Measurements from ENCODE around the gene NEO1.

Gene NEO1

DNA sequence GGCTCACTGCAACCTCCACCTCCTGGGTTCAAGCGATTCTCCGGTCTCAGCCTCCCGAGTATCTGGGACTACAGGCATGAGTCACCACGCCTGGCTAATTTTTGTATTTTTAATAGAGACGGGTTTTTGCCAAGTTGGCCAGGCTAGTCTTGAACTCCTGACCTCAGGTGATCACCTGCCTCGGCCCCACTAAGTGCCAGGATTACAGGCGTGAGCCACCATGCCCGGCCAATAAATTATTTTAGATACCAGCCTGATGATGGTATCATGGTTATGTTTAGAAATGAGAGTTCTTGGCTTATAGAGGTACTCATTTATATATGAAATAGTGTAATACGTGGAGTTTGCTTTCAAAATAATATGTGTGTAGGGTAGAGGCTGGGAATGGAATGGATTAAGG lies 119.4 kb downstream of the NEO1 start:
- Histone ChIP-seq H3K4me3 (ENCODE audit: low read length) (no peak overlapping the region), H3K9ac (ENCODE audit: low read depth, low read length) (no peak overlapping the region), H3K9me3 (ENCODE audit: insufficient read depth, low read depth, low read length) (peaks cover under 1% of the 10 kb centered on the region; the same call in 1 of the 2 replicates), H3K4me1 (ENCODE audit: insufficient read depth, low read length) (peaks cover 34% of the 10 kb centered on the region), H3K27ac (ENCODE audit: low read depth, low read length) (no peak overlapping the region), H3K36me3 (ENCODE audit: insufficient read depth, low read length) (peaks cover 9% of the 10 kb centered on the region), H3K27me3 (ENCODE audit: insufficient read depth, low read length) (no peaks in the 10 kb centered on the region)
- 95% methylated on average over 9 of the region's 9 CpGs for WGBS

DNA sequence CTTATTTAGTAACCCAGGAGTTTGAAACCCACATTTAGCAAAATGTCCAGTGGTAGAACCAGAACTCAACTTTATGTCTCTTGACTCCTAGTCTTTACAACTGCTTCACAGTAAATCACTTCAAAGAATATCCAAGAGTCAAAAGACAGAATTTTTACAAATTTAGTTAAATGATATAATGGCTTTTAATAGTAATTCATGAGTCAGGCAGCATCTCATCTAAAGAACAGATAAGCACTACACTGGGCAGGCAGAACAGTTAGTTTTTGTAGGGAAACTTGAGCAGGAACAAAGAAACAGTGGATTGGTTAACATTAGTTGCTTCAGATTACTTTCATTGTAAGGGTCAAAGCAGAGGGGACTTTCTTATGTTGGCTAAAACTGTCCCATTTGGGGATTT lies 120.2 kb downstream of the NEO1 start:
- no peak overlapping the region for H3K27ac ChIP-seq (ENCODE audit: low read depth, low read length)
- no peaks in the 10 kb centered on the region for H3K9me3 ChIP-seq (ENCODE audit: insufficient read depth, low read depth, low read length)
- peaks cover 34% of the 10 kb centered on the region for H3K4me1 ChIP-seq (ENCODE audit: insufficient read depth, low read length)
- peaks cover 9% of the 10 kb centered on the region for H3K36me3 ChIP-seq (ENCODE audit: insufficient read depth, low read length)
- H3K9ac ChIP-seq (ENCODE audit: low read depth, low read length): no peak overlapping the region
- no peak overlapping the region for H3K4me3 ChIP-seq (ENCODE audit: low read length)
- H3K27me3 ChIP-seq (ENCODE audit: insufficient read depth, low read length): no peaks in the 10 kb centered on the region

DNA sequence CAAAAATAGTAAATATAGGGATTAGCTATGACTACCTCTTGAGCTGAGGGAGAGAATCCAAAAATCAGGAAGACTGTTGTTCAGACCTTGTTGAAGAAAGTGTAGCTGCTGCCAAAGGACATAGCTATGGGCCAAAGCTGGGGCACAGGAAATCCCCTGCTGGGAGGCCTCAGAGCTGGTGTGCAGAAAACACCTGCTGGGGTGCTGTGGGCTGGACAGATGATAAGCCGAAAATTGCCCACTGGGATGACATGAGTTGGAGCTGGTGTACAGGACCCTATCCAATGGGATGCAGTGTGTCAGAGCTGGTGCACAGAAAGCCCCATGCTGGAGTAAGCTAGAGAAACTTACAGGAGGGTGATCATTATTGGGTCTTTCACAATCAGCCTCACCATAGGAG lies 121.9 kb downstream of the NEO1 start:
- WGBS: 91% methylated on average over 1 of the region's 1 CpG
- H3K4me3 ChIP-seq (ENCODE audit: low read length): no peak overlapping the region
- H3K27me3 ChIP-seq (ENCODE audit: insufficient read depth, low read length): no peaks in the 10 kb centered on the region
- H3K4me1 ChIP-seq (ENCODE audit: insufficient read depth, low read length): peaks cover 30% of the 10 kb centered on the region
- H3K27ac ChIP-seq (ENCODE audit: low read depth, low read length): no peak overlapping the region
- H3K36me3 ChIP-seq (ENCODE audit: insufficient read depth, low read length): peaks cover 25% of the 10 kb centered on the region
- no peak overlapping the region for H3K9ac ChIP-seq (ENCODE audit: low read depth, low read length)
- no peaks in the 10 kb centered on the region for H3K9me3 ChIP-seq (ENCODE audit: insufficient read depth, low read depth, low read length)

DNA sequence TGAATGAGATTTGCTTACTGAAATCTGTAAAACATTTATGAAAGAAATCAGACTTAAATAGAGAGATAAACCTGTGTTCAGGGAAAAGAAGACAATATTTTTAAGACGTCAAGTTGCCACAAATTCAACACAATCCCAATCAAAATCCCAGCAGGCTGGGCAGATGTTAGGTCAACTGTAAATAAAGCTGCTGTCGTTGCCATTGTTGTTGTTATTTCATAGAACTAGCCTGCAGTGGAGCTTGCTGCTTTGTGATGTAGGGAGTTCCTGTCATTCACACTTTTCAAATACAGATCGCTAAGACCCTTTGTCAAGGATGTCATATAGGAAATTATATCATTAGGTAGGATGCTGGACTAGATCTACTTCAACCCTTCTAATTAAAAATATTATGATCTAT lies 123.1 kb downstream of the NEO1 start:
- 29% methylated on average over 1 of the region's 3 CpGs for WGBS
- H3K36me3 ChIP-seq (ENCODE audit: insufficient read depth, low read length): peaks cover 31% of the 10 kb centered on the region
- H3K27ac ChIP-seq (ENCODE audit: low read depth, low read length): no peak overlapping the region
- no peak overlapping the region for H3K4me3 ChIP-seq (ENCODE audit: low read length)
- H3K9ac ChIP-seq (ENCODE audit: low read depth, low read length): no peak overlapping the region
- no peaks in the 10 kb centered on the region for H3K27me3 ChIP-seq (ENCODE audit: insufficient read depth, low read length)
- no peaks in the 10 kb centered on the region; the same call in 1 of the 2 replicates for H3K9me3 ChIP-seq (ENCODE audit: insufficient read depth, low read depth, low read length)
- H3K4me1 ChIP-seq (ENCODE audit: insufficient read depth, low read length): peaks cover 21% of the 10 kb centered on the region

DNA sequence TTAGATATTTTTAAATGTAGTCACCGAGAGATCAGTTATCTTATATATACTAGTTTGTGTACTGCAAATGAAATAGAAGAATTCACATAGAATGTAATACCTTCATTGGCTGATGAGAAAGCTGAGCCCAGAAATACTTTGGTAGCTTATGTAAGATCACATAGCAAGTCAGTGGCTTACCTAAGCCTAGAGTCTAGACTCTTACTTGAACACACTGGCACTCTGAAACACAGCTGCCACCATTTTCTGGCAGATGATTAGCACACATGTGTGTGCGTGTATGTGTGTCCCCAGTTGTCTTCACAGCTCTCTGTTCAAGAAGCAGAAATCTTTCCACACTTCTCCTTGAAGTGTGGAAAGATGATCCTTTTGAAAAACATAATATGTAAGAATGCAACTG lies 124.3 kb downstream of the NEO1 start:
- Histone ChIP-seq H3K27ac (ENCODE audit: low read depth, low read length) (no peak overlapping the region), H3K9ac (ENCODE audit: low read depth, low read length) (no peak overlapping the region), H3K36me3 (ENCODE audit: insufficient read depth, low read length) (peaks cover 42% of the 10 kb centered on the region), H3K9me3 (ENCODE audit: insufficient read depth, low read depth, low read length) (peaks cover 10% of the 10 kb centered on the region), H3K4me1 (ENCODE audit: insufficient read depth, low read length) (peaks cover 21% of the 10 kb centered on the region), H3K4me3 (ENCODE audit: low read length) (no peak overlapping the region), H3K27me3 (ENCODE audit: insufficient read depth, low read length) (no peaks in the 10 kb centered on the region)
- 100% methylated on average over 1 of the region's 2 CpGs for WGBS

DNA sequence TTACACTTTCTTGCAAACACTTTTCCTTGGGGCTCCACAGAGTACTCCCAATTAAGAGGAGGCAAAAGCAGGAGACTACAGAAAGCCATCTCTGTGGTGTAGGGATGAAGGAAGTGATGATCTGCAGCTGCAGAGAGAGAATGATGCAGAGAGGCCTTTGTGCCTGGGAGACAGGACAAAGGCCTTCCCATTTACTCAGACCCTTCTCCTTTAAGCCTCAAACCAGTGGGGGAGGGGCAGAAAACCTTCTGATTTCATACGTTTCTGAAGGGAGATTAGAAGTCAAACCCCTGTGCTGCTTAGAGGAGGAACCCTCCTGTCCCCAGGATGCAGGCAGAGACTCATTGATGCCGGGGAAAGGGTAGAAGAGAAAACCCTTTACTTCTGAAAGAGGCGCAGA lies 130.8 kb downstream of the NEO1 start:
- Histone ChIP-seq H3K9ac (ENCODE audit: low read depth, low read length) (no peak overlapping the region), H3K9me3 (ENCODE audit: insufficient read depth, low read depth, low read length) (peaks cover 13% of the 10 kb centered on the region), H3K4me3 (ENCODE audit: low read length) (no peak overlapping the region), H3K36me3 (ENCODE audit: insufficient read depth, low read length) (peaks cover 46% of the 10 kb centered on the region), H3K27ac (ENCODE audit: low read depth, low read length) (peak overlapping the region; percentile 27; the same call in 1 of the 2 replicates), H3K27me3 (ENCODE audit: insufficient read depth, low read length) (no peaks in the 10 kb centered on the region), H3K4me1 (ENCODE audit: insufficient read depth, low read length) (peaks cover 9% of the 10 kb centered on the region)
- WGBS: 71% methylated on average over 2 of the region's 3 CpGs

DNA sequence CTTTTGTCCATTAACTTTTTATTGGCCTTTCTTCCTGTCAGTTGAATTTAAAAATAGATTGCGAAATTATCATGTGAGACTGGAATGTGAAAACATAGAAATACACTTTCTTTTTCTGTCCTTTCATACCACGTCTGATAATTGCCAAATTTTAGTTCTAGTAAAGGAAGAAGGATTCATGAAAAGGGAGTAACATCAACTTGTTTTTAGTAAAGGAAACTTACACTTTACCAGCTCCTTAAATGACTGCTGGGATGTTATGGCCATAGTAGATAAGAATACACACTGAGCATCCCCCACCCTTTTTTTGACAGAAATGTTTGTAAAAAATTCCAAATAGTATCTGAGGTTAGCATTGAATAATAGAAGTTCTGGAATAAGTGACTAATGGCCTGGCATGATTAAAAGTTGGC lies 137.9 kb downstream of the NEO1 start:
- H3K4me1 ChIP-seq (ENCODE audit: insufficient read depth, low read length): no peaks in the 10 kb centered on the region
- H3K27ac ChIP-seq (ENCODE audit: low read depth, low read length): no peak overlapping the region
- no peaks in the 10 kb centered on the region for H3K9me3 ChIP-seq (ENCODE audit: insufficient read depth, low read depth, low read length)
- 0 out of 2 replicates have a peak, but pooled peaks cover under 1% of the 10 kb centered on the region for H3K36me3 ChIP-seq (ENCODE audit: insufficient read depth, low read length)
- H3K4me3 ChIP-seq (ENCODE audit: low read length): no peak overlapping the region
- WGBS: no CpG with 5 or more reads among the region's 2 CpGs
- no peak overlapping the region for H3K9ac ChIP-seq (ENCODE audit: low read depth, low read length)
- H3K27me3 ChIP-seq (ENCODE audit: insufficient read depth, low read length): no peaks in the 10 kb centered on the region

DNA sequence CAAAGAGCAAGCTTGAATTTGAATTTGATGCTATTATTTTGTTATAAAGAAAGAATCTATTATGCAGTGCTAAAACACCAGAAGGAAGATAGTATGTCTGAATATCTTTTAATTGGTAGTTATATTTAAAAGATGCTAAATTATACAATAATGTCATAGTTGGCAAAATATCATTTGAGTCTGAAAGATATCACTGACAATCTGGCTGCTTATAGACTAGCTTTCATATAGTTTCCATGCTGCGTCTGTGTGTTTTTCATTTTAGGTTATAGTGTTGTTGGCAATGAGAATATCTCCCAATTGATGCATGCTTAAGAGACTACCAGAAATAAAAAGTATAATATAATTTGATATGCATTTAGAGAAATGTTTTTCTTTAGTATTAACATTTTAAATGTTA lies 142.9 kb downstream of the NEO1 start:
- no peak overlapping the region for H3K9ac ChIP-seq (ENCODE audit: low read depth, low read length)
- H3K36me3 ChIP-seq (ENCODE audit: insufficient read depth, low read length): no peaks in the 10 kb centered on the region; the same call in 1 of the 2 replicates
- no peak overlapping the region for H3K4me3 ChIP-seq (ENCODE audit: low read length)
- H3K27ac ChIP-seq (ENCODE audit: low read depth, low read length): no peak overlapping the region
- no peaks in the 10 kb centered on the region for H3K9me3 ChIP-seq (ENCODE audit: insufficient read depth, low read depth, low read length)
- 100% methylated on average over 1 of the region's 1 CpG for WGBS
- no peaks in the 10 kb centered on the region for H3K27me3 ChIP-seq (ENCODE audit: insufficient read depth, low read length)
- H3K4me1 ChIP-seq (ENCODE audit: insufficient read depth, low read length): no peaks in the 10 kb centered on the region

DNA sequence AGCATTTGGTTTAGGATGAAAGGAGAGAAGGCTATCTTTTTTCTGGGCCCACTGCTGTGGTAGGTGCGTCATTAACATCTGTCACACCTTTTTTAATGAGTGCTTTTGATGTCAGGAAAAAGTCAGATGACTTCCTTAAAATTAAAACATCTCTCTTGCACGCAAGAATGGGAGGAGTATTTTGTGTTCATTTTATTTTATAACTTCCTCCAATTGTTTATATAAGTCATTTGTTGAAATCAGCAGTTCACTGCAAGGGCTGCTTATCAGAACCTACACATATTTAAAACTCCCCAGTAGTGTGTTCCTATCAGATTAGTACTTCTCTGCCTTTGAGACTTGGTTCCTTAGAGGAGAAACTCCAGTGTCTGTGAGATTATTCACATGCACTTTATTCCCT lies 143.8 kb downstream of the NEO1 start:
- no peaks in the 10 kb centered on the region for H3K27me3 ChIP-seq (ENCODE audit: insufficient read depth, low read length)
- H3K4me3 ChIP-seq (ENCODE audit: low read length): no peak overlapping the region
- no peak overlapping the region for H3K27ac ChIP-seq (ENCODE audit: low read depth, low read length)
- no CpG with 5 or more reads among the region's 2 CpGs for WGBS
- no peaks in the 10 kb centered on the region for H3K9me3 ChIP-seq (ENCODE audit: insufficient read depth, low read depth, low read length)
- no peak overlapping the region for H3K9ac ChIP-seq (ENCODE audit: low read depth, low read length)
- H3K4me1 ChIP-seq (ENCODE audit: insufficient read depth, low read length): no peaks in the 10 kb centered on the region
- H3K36me3 ChIP-seq (ENCODE audit: insufficient read depth, low read length): no peaks in the 10 kb centered on the region; the same call in 1 of the 2 replicates

DNA sequence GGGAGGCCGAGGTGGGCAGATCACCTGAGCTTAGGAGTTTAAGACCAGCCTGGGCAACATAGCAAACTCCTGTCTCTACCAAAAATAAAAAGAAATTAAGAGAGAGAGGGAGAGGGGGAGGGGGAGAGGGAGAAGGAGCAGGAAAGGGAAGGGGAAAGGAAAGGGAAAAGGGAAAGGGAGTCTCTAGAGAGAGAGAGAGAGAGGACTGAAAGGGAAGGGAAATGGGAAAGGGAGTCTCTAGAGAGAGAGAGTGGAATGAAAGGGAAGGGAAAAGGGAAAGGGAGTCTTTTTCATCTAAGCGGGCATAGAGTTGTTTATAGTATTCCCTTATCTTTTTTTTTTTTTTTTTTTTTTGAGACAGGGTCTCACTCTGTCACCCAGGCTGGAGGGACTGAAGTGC lies 148.1 kb downstream of the NEO1 start:
- Histone ChIP-seq H3K9ac (ENCODE audit: low read depth, low read length) (no peak overlapping the region), H3K27me3 (ENCODE audit: insufficient read depth, low read length) (no peaks in the 10 kb centered on the region), H3K36me3 (ENCODE audit: insufficient read depth, low read length) (peaks cover 6% of the 10 kb centered on the region; the same call in 1 of the 2 replicates), H3K27ac (ENCODE audit: low read depth, low read length) (no peak overlapping the region), H3K9me3 (ENCODE audit: insufficient read depth, low read depth, low read length) (peaks cover 8% of the 10 kb centered on the region; the same call in 1 of the 2 replicates), H3K4me1 (ENCODE audit: insufficient read depth, low read length) (no peaks in the 10 kb centered on the region), H3K4me3 (ENCODE audit: low read length) (no peak overlapping the region)
- 100% methylated on average over 1 of the region's 2 CpGs for WGBS

DNA sequence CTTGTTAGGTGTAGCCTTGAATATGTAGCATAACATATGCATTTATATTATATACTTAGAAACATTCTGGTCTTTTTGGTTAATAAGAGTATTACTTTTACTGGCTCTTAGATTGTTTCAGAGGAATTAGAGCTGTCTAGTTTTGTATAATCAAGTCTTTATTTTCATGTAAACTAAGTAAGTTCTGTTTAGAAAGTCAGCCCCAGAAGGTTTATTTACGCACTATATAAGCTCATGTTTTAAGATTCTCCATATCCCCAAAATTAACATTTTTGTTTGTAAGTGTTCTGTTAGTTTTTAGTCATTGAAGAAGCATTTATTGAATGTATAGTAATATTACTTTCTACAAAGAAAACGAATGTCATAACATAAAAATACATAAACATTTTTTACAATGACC lies 158.4 kb downstream of the NEO1 start:
- Histone ChIP-seq H3K27ac (ENCODE audit: low read depth, low read length) (no peak overlapping the region), H3K9me3 (ENCODE audit: insufficient read depth, low read depth, low read length) (no peaks in the 10 kb centered on the region), H3K4me3 (ENCODE audit: low read length) (no peak overlapping the region), H3K4me1 (ENCODE audit: insufficient read depth, low read length) (no peaks in the 10 kb centered on the region), H3K36me3 (ENCODE audit: insufficient read depth, low read length) (no peaks in the 10 kb centered on the region), H3K27me3 (ENCODE audit: insufficient read depth, low read length) (no peaks in the 10 kb centered on the region), H3K9ac (ENCODE audit: low read depth, low read length) (no peak overlapping the region)
- WGBS: no CpG with 5 or more reads among the region's 2 CpGs

DNA sequence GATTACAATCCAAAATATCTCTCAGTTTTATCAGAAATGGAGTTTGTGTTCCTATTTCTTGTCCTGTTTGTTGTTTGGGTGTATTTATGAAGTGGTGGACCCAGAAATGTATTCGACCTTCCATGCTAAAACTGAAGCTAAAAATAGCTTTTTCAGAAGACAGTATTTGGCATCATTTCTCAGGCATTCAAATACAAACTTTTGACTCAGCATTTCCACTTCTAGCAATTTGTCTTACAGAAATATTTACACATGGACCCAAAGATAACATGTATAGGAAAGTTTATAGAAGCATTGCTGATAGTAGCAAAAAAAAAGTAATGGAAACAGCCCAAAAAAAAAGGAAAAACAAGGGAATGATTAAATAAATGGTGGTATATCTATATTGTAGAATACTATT lies 160.2 kb downstream of the NEO1 start:
- 100% methylated on average over 1 of the region's 1 CpG for WGBS
- Histone ChIP-seq H3K27me3 (ENCODE audit: insufficient read depth, low read length) (no peaks in the 10 kb centered on the region), H3K27ac (ENCODE audit: low read depth, low read length) (no peak overlapping the region), H3K36me3 (ENCODE audit: insufficient read depth, low read length) (no peaks in the 10 kb centered on the region), H3K9ac (ENCODE audit: low read depth, low read length) (no peak overlapping the region), H3K4me3 (ENCODE audit: low read length) (no peak overlapping the region), H3K9me3 (ENCODE audit: insufficient read depth, low read depth, low read length) (no peaks in the 10 kb centered on the region), H3K4me1 (ENCODE audit: insufficient read depth, low read length) (no peaks in the 10 kb centered on the region)

All from HUES64 (cell line).